Endothelial cell of umbilical vein (primary cell): ENCODE data around the gene GSTT4. TPM values are rescaled to one million over a fixed set of nuclear protein-coding genes. Genes with fewer than 3 reads are reported as not detected.

Experiments used
- BruUV-seq: library from RNA; stranded (reverse); fragments of 400-500 nt; replicated peaks from 2 replicates; lab custom pipeline; 2021; lab: Mats Ljungman, UMichigan
- CTCF ChIA-PET: fragments of 300-600, 350-600 bp; sonication (Branson Sonifier 250); formaldehyde crosslinking; loops from one replicate; lab custom pipeline; 2021; ENCODE audit warnings: antibody characterized with exemption, inconsistent platforms; lab: Charles Lee
- POLR2A ChIA-PET: fragments of 300-600, 350-600 bp; sonication (Branson Sonifier 250); formaldehyde crosslinking; loops from one replicate; lab custom pipeline; 2021; ENCODE audit warnings: antibody characterized with exemption, inconsistent platforms; lab: Charles Lee
- DNase-seq: peaks from one replicate; pipeline ENCODE4 v3.0.0-alpha.2; 2011; ENCODE audit warnings: low read depth, low spot score
- FAIRE-seq: peaks from 2 replicates; lab custom pipeline; 2011; peaks lifted over from hg19 to GRCh38; lab: Jason Lieb, UNC
- H2AFZ ChIP-seq: 2 replicates; pipeline ENCODE4 v1.6.0; 2012; ENCODE audit warnings: low read depth, low read length, control low read depth, inconsistent platforms
- H3K27ac ChIP-seq: 2 replicates; pipeline ENCODE4 v1.5.1; 2011; ENCODE audit warnings: low read depth, mild to moderate bottlenecking, control low read depth, low read length, moderate library complexity; ENCODE audit not compliant: insufficient read depth
- H3K27me3 ChIP-seq, 2 experiments: 2 replicates each; pipeline versions ENCODE4 v1.6.0 to v1.6.1; 2011; ENCODE audit warnings: low read length in 2 of 2, mixed read lengths in 1 of 2; ENCODE audit not compliant: control insufficient read depth in 2 of 2, insufficient read depth in 2 of 2
- H3K36me3 ChIP-seq, 2 experiments: 2 replicates in 1 of 2; 3 replicates in 1 of 2; pipeline ENCODE4 v1.5.1; 2011; ENCODE audit warnings: low read length in 2 of 2, mild to moderate bottlenecking in 1 of 2, moderate library complexity in 1 of 2; ENCODE audit not compliant: control insufficient read depth in 2 of 2, insufficient read depth in 2 of 2; ENCODE audit errors: extremely low read depth in 1 of 2
- H3K4me1 ChIP-seq: 3 replicates; pipeline ENCODE4 v1.5.1; 2011; ENCODE audit warnings: mild to moderate bottlenecking, low read length; ENCODE audit not compliant: control insufficient read depth, insufficient read depth; ENCODE audit errors: extremely low read depth
- H3K4me2 ChIP-seq: 2 replicates; pipeline ENCODE4 v1.6.1; 2011; ENCODE audit warnings: low read length, control low read depth, mixed read lengths; ENCODE audit not compliant: insufficient read depth
- H3K4me3 ChIP-seq, 3 experiments: fragments of 200-600 bp in 1 of 3; sonication (generic), shearing (Covaris generic) in 1 of 3; replicated peaks in 1 of 3; 2 replicates each; pipeline ENCODE4 v1.5.1; 2011 to 2016; ENCODE audit warnings: control low read depth in 3 of 3, low read length in 3 of 3, mild to moderate bottlenecking in 2 of 3, inconsistent platforms in 1 of 3, low read depth in 1 of 3, moderate library complexity in 1 of 3; ENCODE audit not compliant: insufficient read depth in 1 of 3
- H3K79me2 ChIP-seq: 2 replicates; pipeline ENCODE4 v1.6.0; 2012; ENCODE audit warnings: low read length, inconsistent platforms; ENCODE audit not compliant: control insufficient read depth, insufficient read depth
- H3K9ac ChIP-seq: replicated peaks from 2 replicates; pipeline ENCODE3; 2011; ENCODE audit warnings: low read length, control low read depth; ENCODE audit not compliant: insufficient read depth; ENCODE audit errors: extremely low read depth
- H3K9me1 ChIP-seq: replicated peaks from 3 replicates; pipeline ENCODE4 v1.6.0; 2011; ENCODE audit warnings: mild to moderate bottlenecking, low read length; ENCODE audit not compliant: control insufficient read depth, insufficient read depth; ENCODE audit errors: extremely low read depth
- H3K9me3 ChIP-seq: replicated peaks from 2 replicates; pipeline ENCODE4 v1.5.1; 2012; ENCODE audit warnings: low read length, inconsistent platforms; ENCODE audit not compliant: control insufficient read depth, insufficient read depth
- H4K20me1 ChIP-seq: replicated peaks from 2 replicates; pipeline ENCODE3; 2011; ENCODE audit warnings: mild to moderate bottlenecking, low read length; ENCODE audit not compliant: control insufficient read depth, insufficient read depth; ENCODE audit errors: extremely low read depth
- CTCF ChIP-seq, 2 donors: IDR thresholded peaks; 1 replicate in 1 of 2; 2 replicates in 1 of 2; pipeline ENCODE4 v1.5.1; 2011; ENCODE audit warnings: low read length in 2 of 2, mild to moderate bottlenecking in 2 of 2, moderate library complexity in 2 of 2, control low read depth in 1 of 2, inconsistent platforms in 1 of 2, low read depth in 1 of 2; ENCODE audit not compliant: insufficient read depth in 1 of 2; ENCODE audit errors: extremely low read depth in 1 of 2
- EZH2 ChIP-seq: IDR thresholded peaks from 2 replicates; pipeline ENCODE4 v1.6.1; 2012; ENCODE audit warnings: borderline replicate concordance, low read depth, mild to moderate bottlenecking, moderate library complexity, low read length, inconsistent platforms; ENCODE audit not compliant: severe bottlenecking
- FOS ChIP-seq: IDR thresholded peaks from 2 replicates; pipeline ENCODE4 v1.6.1; 2011; ENCODE audit warnings: mild to moderate bottlenecking, low read length, moderate library complexity, borderline replicate concordance; ENCODE audit not compliant: insufficient read depth
- GATA2 ChIP-seq: IDR thresholded peaks from 2 replicates; pipeline ENCODE4 v1.7.0; 2011; ENCODE audit warnings: low read depth, mild to moderate bottlenecking, moderate library complexity, mixed read lengths, low read length; ENCODE audit not compliant: insufficient read length, insufficient read depth
- JUN ChIP-seq: IDR thresholded peaks from 2 replicates; pipeline ENCODE4 v1.6.1; 2011; ENCODE audit warnings: borderline replicate concordance, low read depth; ENCODE audit not compliant: insufficient read length, insufficient read depth
- MAX ChIP-seq: IDR thresholded peaks from 2 replicates; pipeline ENCODE4 v1.6.1; 2011; ENCODE audit not compliant: insufficient read depth, insufficient read length
- POLR2A ChIP-seq: IDR thresholded peaks from 2 replicates; pipeline ENCODE4 v1.6.1; 2012; ENCODE audit warnings: low read depth, mild to moderate bottlenecking, control low read depth, low read length
- dilution Hi-C: fragments of 300-500 bp; cut with MboI; formaldehyde crosslinking; loops from one replicate; pipeline ENCODE4 v1.15.0; 2019; ENCODE audit warnings: low sequenced_read_pairs; ENCODE audit not compliant: extremely low pct_ligation_motif_present
- intact Hi-C: fragments of 100-400 bp; cut with micrococcal nuclease; formaldehyde crosslinking; loops from one replicate; pipeline ENCODE4 v1.10.0; 2022
- polyA plus RNA-seq, 4 experiments: library from polyadenylated mRNA; depleted of rRNA in 3 of 4; stranded (reverse) in 3 of 4; unstranded in 1 of 4; fragments of >200 nt; gene quantifications; 2 replicates each; pipeline versions ENCODE4 v1.2.1 to v1.2.3, GENCODE V29; 2011 to 2012; ENCODE audit warnings: missing spikeins in 1 of 4
- total RNA-seq: library from RNA; stranded (reverse); gene quantifications from 2 replicates; pipeline ENCODE4 v1.2.3, GENCODE V29; 2021

GSTT4 gene
- total and polyA plus RNA-seq, 2 donors (not counting 3 experiments of a cell fraction or from before 2014, with no cell fraction given), result not detected

- ChIA-PET CTCF (interaction anchor here (1.3 kb wide), 1 partner anchor 24 kb away, joined by 3 read pairs; no protein-coding TSS in a partner anchor), POLR2A (no interaction called here)
- Histone ChIP-seq H3K27ac (no peak overlapping the region), H4K20me1 (no peaks in the 10 kb centered on the region), H3K9me1 (no peaks in the 10 kb centered on the region), H2AFZ (no peak overlapping the region), H3K9ac (no peak overlapping the region), H3K4me3 (no peak overlapping the region), H3K36me3 (no peaks in the 10 kb centered on the region), H3K4me2 (no peak overlapping the region), H3K9me3 (no peaks in the 10 kb centered on the region), H3K4me1 (no peaks in the 10 kb centered on the region), H3K79me2 (peaks cover 5% of the 10 kb centered on the region), H3K27me3 (no peaks in the 10 kb centered on the region)
- FAIRE-seq (no peak), DNase-seq (no peak)
- dilution Hi-C loops, result no loop called here
- no peak for TF ChIP-seq JUN
- TF ChIP-seq GATA2, result no peak
- TF ChIP-seq FOS, result no peak
- TF ChIP-seq MAX, result no peak
- no peak for TF ChIP-seq CTCF (IDR thresholded peaks at IDR 0.05; ENCODE audit: extremely low read depth in 1 of 2, insufficient read depth in 1 of 2, low read depth in 1 of 2, low read length in 2 of 2)
- no peak for TF ChIP-seq EZH2
- no peak for TF ChIP-seq POLR2A
- BruUV-seq, result no TSS peak
- intact Hi-C loops, result no loop called here
These were observed 1.6 kb upstream of the GSTT4 start for GRCh38 chr22:24006914-24007214.
